ENCODE measurements around the gene SKAP2. TPM values are rescaled to one million over a fixed set of nuclear protein-coding genes. Genes with fewer than 3 reads are reported as not detected.

SKAP2 gene
- polyA plus RNA-seq, 2 donors, result 6.4 to 8.1 TPM

DNA sequence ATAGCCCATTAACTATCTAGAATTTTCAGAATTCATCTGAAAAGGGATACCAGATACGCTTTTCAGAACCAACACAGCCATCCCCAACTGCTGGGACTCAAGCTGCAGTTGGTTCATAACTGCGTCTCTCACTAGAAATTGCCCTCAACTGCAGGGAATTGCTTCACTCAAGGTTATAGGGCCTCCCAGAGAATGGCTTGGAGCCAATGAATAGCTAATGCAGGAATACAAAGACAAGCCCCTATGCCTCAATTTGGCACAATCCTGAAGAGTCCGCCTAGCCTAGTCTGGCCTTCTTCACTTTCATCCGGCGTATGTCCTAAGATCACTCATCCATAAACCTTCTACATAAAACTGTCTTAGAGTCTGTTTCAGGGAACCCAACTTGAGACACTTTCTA lies 164.0 kb downstream of the SKAP2 start:
- Histone ChIP-seq H3K4me3 (ENCODE audit: low read depth in 1 of 2, low read length in 2 of 2) (no peak overlapping the region), H3K27me3 (ENCODE audit: control insufficient read depth in 1 of 2, insufficient read depth in 2 of 2, low read length in 2 of 2) (no peaks in the 10 kb centered on the region), H3K36me3 (ENCODE audit: control insufficient read depth in 2 of 2, insufficient read depth in 2 of 2, low read length in 1 of 2) (no peaks in the 10 kb centered on the region), H3K9me3 (ENCODE audit: control insufficient read depth in 2 of 2, insufficient read depth in 1 of 2, low read depth in 1 of 2, low read length in 1 of 2) (no peaks in the 10 kb centered on the region), H3K4me1 (ENCODE audit: control insufficient read depth in 2 of 2, insufficient read depth in 2 of 2, low read length in 1 of 2) (no peaks in the 10 kb centered on the region), H3K27ac (ENCODE audit: low read depth in 2 of 2, low read length in 1 of 2) (no peak overlapping the region)
- 93 to 97% methylated on average over 5 of the region's 5 CpGs for WGBS, 2 donors

DNA sequence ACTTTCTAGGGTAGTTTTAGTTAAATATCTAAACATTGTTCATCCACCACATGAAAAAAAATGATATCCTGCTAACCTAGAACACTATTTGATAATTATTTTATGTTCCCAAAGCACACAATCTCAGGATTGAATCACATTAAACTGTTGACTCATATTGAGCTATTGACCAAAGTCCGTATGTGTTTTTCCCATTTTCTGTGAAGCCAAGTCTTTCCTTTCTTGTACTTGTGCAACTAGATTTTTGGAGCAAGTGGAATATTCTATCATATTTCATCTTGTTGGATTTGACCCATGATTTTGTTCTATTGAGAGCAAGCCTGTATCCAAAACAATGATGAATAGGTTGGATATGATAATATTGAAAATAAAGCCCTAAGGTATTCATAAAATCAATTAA lies 164.6 kb downstream of the SKAP2 start:
- H3K4me1 ChIP-seq (ENCODE audit: control insufficient read depth in 2 of 2, insufficient read depth in 2 of 2, low read length in 1 of 2), result no peaks in the 10 kb centered on the region
- no peaks in the 10 kb centered on the region for H3K27me3 ChIP-seq (ENCODE audit: control insufficient read depth in 1 of 2, insufficient read depth in 2 of 2, low read length in 2 of 2)
- WGBS, 2 donors, result 64 to 86% methylated on average over 1 of the region's 1 CpG
- no peak overlapping the region for H3K4me3 ChIP-seq (ENCODE audit: low read depth in 1 of 2, low read length in 2 of 2)
- no peak overlapping the region for H3K27ac ChIP-seq (ENCODE audit: low read depth in 2 of 2, low read length in 1 of 2)
- H3K9me3 ChIP-seq (ENCODE audit: control insufficient read depth in 2 of 2, insufficient read depth in 1 of 2, low read depth in 1 of 2, low read length in 1 of 2), result no peaks in the 10 kb centered on the region
- no peaks in the 10 kb centered on the region for H3K36me3 ChIP-seq (ENCODE audit: control insufficient read depth in 2 of 2, insufficient read depth in 2 of 2, low read length in 1 of 2)

DNA sequence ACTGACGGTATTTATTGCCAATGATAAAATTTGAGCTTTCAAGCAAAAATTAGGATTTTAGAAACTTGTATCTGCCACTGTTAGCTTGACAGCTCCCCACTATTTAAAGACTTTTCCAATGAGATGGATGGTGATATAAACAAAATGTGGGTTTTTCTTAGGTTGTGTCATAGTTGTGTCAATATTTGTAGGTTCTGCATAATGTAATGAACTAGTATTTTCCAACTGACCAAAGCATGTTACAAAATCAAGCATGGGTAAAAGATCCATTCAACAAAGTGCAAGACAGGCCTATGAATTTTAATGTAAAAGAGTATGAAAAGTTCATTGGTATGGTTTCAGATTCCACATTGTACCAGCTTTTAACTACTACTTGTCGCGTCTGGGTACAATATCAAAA lies 165.6 kb downstream of the SKAP2 start:
- Histone ChIP-seq H3K4me3 (ENCODE audit: low read depth in 1 of 2, low read length in 2 of 2) (no peak overlapping the region), H3K36me3 (ENCODE audit: control insufficient read depth in 2 of 2, insufficient read depth in 2 of 2, low read length in 1 of 2) (no peaks in the 10 kb centered on the region), H3K27me3 (ENCODE audit: control insufficient read depth in 1 of 2, insufficient read depth in 2 of 2, low read length in 2 of 2) (no peaks in the 10 kb centered on the region), H3K4me1 (ENCODE audit: control insufficient read depth in 2 of 2, insufficient read depth in 2 of 2, low read length in 1 of 2) (no peaks in the 10 kb centered on the region), H3K27ac (ENCODE audit: low read depth in 2 of 2, low read length in 1 of 2) (no peak overlapping the region), H3K9me3 (ENCODE audit: control insufficient read depth in 2 of 2, insufficient read depth in 1 of 2, low read depth in 1 of 2, low read length in 1 of 2) (no peaks in the 10 kb centered on the region)
- 95 to 96% methylated on average over 3 of the region's 3 CpGs for WGBS, 2 donors

DNA sequence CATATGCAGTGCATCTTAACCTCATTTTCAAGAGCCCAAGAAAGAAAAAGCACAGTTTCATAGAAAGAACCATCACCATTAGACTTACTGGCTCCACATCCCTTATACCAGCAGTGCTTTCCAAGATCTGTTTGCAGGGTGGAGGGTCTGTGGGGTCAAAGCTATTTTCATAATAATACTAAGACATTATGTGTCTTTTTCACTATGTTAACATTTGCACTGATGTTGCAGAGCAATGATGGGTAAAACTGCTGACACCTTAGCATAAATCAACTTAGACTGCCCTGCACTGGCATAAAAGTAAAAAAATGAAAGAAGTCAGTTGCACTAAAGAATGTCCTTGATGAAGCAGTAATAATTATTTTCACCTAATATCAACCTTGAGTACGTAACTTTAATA lies 166.2 kb downstream of the SKAP2 start:
- WGBS, 2 donors, result 99 to 100% methylated on average over 1 of the region's 1 CpG
- H3K27me3 ChIP-seq (ENCODE audit: control insufficient read depth in 1 of 2, insufficient read depth in 2 of 2, low read length in 2 of 2), result no peaks in the 10 kb centered on the region
- no peak overlapping the region for H3K27ac ChIP-seq (ENCODE audit: low read depth in 2 of 2, low read length in 1 of 2)
- no peak overlapping the region for H3K4me3 ChIP-seq (ENCODE audit: low read depth in 1 of 2, low read length in 2 of 2)
- H3K4me1 ChIP-seq (ENCODE audit: control insufficient read depth in 2 of 2, insufficient read depth in 2 of 2, low read length in 1 of 2), result no peaks in the 10 kb centered on the region
- no peaks in the 10 kb centered on the region for H3K9me3 ChIP-seq (ENCODE audit: control insufficient read depth in 2 of 2, insufficient read depth in 1 of 2, low read depth in 1 of 2, low read length in 1 of 2)
- H3K36me3 ChIP-seq (ENCODE audit: control insufficient read depth in 2 of 2, insufficient read depth in 2 of 2, low read length in 1 of 2), result no peaks in the 10 kb centered on the region

DNA sequence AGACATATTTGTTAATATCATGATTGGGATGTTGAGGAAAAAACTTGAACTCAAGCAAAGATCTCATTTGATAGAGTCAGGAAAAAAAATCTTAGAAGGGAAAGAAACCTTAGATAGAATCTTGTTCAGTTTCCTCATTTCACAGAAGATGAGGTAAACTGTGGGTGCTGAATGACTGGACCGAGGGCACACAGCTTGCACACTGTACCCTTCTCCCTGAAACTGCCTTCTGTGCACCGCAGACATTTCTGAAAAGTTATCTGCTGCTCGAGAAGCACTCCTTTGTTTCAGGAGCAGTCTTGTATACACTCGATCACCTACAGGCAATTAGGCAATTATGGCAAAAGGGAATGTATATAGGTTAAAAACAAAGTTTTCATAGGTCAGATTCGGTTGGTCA lies 167.4 kb downstream of the SKAP2 start:
- Histone ChIP-seq H3K9me3 (ENCODE audit: control insufficient read depth in 2 of 2, insufficient read depth in 1 of 2, low read depth in 1 of 2, low read length in 1 of 2) (no peaks in the 10 kb centered on the region), H3K4me1 (ENCODE audit: control insufficient read depth in 2 of 2, insufficient read depth in 2 of 2, low read length in 1 of 2) (no peaks in the 10 kb centered on the region), H3K27me3 (ENCODE audit: control insufficient read depth in 1 of 2, insufficient read depth in 2 of 2, low read length in 2 of 2) (no peaks in the 10 kb centered on the region), H3K4me3 (ENCODE audit: low read depth in 1 of 2, low read length in 2 of 2) (no peak overlapping the region), H3K36me3 (ENCODE audit: control insufficient read depth in 2 of 2, insufficient read depth in 2 of 2, low read length in 1 of 2) (no peaks in the 10 kb centered on the region), H3K27ac (ENCODE audit: low read depth in 2 of 2, low read length in 1 of 2) (no peak overlapping the region)
- 91 to 93% methylated on average over 5 of the region's 5 CpGs for WGBS, 2 donors

DNA sequence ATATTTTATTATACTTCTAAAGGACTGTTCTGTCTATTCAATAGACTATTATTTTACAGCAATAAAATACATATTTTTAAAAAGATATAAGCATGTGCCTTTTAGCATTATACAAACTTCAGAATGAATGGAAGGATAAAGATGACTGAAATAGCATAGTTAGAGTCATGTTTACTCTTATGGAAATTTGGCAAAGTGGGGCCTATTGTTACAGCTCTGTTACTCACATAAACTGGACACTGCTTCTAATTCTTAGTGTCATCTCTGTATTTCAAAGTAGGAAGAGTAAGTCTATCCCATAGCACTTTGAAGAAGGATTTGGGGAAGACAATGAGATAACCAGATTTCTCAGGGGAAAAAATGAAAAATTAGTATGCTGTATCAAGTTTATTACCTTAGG lies 168.2 kb downstream of the SKAP2 start:
- no peaks in the 10 kb centered on the region for H3K36me3 ChIP-seq (ENCODE audit: control insufficient read depth in 2 of 2, insufficient read depth in 2 of 2, low read length in 1 of 2)
- H3K4me1 ChIP-seq (ENCODE audit: control insufficient read depth in 2 of 2, insufficient read depth in 2 of 2, low read length in 1 of 2), result no peaks in the 10 kb centered on the region
- H3K4me3 ChIP-seq (ENCODE audit: low read depth in 1 of 2, low read length in 2 of 2), result no peak overlapping the region
- H3K9me3 ChIP-seq (ENCODE audit: control insufficient read depth in 2 of 2, insufficient read depth in 1 of 2, low read depth in 1 of 2, low read length in 1 of 2), result no peaks in the 10 kb centered on the region
- no peaks in the 10 kb centered on the region for H3K27me3 ChIP-seq (ENCODE audit: control insufficient read depth in 1 of 2, insufficient read depth in 2 of 2, low read length in 2 of 2)
- no peak overlapping the region for H3K27ac ChIP-seq (ENCODE audit: low read depth in 2 of 2, low read length in 1 of 2)

DNA sequence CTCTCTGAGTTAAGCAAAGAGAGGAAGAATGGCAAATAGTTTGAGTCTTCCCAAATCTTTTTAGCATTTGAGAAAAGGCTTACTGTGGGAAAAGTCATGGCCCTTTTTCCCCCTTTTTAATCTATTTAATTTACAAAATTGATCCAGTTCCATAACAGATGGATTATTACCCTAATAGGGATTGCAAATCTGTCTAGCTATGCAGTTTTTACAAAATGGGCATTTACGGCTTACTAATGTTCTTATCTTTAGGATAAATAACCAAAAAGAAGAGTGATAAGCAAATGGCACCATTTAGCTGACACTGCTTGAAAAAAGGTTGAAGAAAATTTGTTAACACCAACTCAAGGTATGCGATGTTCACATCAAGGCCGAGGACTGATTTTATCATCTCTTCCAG lies 169.7 kb downstream of the SKAP2 start:
- no peak overlapping the region for H3K4me3 ChIP-seq (ENCODE audit: low read depth in 1 of 2, low read length in 2 of 2)
- H3K27me3 ChIP-seq (ENCODE audit: control insufficient read depth in 1 of 2, insufficient read depth in 2 of 2, low read length in 2 of 2), result no peaks in the 10 kb centered on the region
- no peak overlapping the region for H3K27ac ChIP-seq (ENCODE audit: low read depth in 2 of 2, low read length in 1 of 2)
- H3K4me1 ChIP-seq (ENCODE audit: control insufficient read depth in 2 of 2, insufficient read depth in 2 of 2, low read length in 1 of 2), result no peaks in the 10 kb centered on the region
- H3K9me3 ChIP-seq (ENCODE audit: control insufficient read depth in 2 of 2, insufficient read depth in 1 of 2, low read depth in 1 of 2, low read length in 1 of 2), result no peaks in the 10 kb centered on the region
- 97 to 99% methylated on average over 3 of the region's 3 CpGs for WGBS, 2 donors
- no peaks in the 10 kb centered on the region for H3K36me3 ChIP-seq (ENCODE audit: control insufficient read depth in 2 of 2, insufficient read depth in 2 of 2, low read length in 1 of 2)

DNA sequence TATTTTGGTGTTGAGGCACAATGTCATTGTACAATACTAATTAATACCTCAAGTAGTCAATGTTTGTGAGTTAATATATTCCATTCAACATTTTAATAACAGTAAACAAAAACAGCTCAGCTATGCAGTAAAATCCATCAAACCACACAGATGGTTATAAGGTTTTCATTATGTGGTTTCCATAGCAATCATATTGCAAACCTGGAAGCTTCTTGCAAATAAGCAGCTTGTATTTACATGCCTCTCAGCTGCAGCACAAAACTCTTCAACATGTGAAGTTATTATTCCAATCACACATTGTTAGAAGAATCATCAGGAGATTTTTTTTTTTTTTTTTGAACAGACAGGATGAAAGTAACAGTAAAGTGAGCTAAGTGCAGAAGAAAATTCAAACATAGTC lies 170.2 kb downstream of the SKAP2 start:
- no peaks in the 10 kb centered on the region for H3K36me3 ChIP-seq (ENCODE audit: control insufficient read depth in 2 of 2, insufficient read depth in 2 of 2, low read length in 1 of 2)
- H3K27me3 ChIP-seq (ENCODE audit: control insufficient read depth in 1 of 2, insufficient read depth in 2 of 2, low read length in 2 of 2), result no peaks in the 10 kb centered on the region
- no peak overlapping the region for H3K27ac ChIP-seq (ENCODE audit: low read depth in 2 of 2, low read length in 1 of 2)
- no peak overlapping the region for H3K4me3 ChIP-seq (ENCODE audit: low read depth in 1 of 2, low read length in 2 of 2)
- H3K4me1 ChIP-seq (ENCODE audit: control insufficient read depth in 2 of 2, insufficient read depth in 2 of 2, low read length in 1 of 2), result no peaks in the 10 kb centered on the region
- H3K9me3 ChIP-seq (ENCODE audit: control insufficient read depth in 2 of 2, insufficient read depth in 1 of 2, low read depth in 1 of 2, low read length in 1 of 2), result no peaks in the 10 kb centered on the region

DNA sequence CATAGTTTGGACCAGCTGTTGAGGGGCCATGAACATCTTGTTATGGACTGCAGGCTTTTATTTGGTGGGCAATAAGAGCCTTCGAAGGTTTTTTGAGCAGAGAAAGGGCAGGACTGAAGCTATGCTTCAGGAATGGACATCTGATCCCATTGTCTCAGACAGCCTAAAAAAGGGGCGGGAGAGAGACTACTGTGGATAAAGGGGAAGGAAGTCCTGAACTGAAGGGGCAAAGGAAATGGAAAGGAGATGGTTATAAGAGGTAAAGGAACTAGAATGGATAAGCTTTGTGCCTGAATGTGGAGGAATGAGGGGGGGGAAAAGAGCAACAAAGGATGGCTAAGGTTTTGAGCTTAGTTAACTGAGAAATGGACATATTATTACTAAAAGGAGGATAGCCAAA lies 172.5 kb downstream of the SKAP2 start:
- H3K4me3 ChIP-seq (ENCODE audit: low read depth in 1 of 2, low read length in 2 of 2), result no peak overlapping the region
- no peaks in the 10 kb centered on the region for H3K9me3 ChIP-seq (ENCODE audit: control insufficient read depth in 2 of 2, insufficient read depth in 1 of 2, low read depth in 1 of 2, low read length in 1 of 2)
- H3K27me3 ChIP-seq (ENCODE audit: control insufficient read depth in 1 of 2, insufficient read depth in 2 of 2, low read length in 2 of 2), result no peaks in the 10 kb centered on the region
- 80 to 82% methylated on average over 2 of the region's 2 CpGs for WGBS, 2 donors
- H3K27ac ChIP-seq (ENCODE audit: low read depth in 2 of 2, low read length in 1 of 2), result no peak overlapping the region
- H3K36me3 ChIP-seq (ENCODE audit: control insufficient read depth in 2 of 2, insufficient read depth in 2 of 2, low read length in 1 of 2), result no peaks in the 10 kb centered on the region
- no peaks in the 10 kb centered on the region for H3K4me1 ChIP-seq (ENCODE audit: control insufficient read depth in 2 of 2, insufficient read depth in 2 of 2, low read length in 1 of 2)

DNA sequence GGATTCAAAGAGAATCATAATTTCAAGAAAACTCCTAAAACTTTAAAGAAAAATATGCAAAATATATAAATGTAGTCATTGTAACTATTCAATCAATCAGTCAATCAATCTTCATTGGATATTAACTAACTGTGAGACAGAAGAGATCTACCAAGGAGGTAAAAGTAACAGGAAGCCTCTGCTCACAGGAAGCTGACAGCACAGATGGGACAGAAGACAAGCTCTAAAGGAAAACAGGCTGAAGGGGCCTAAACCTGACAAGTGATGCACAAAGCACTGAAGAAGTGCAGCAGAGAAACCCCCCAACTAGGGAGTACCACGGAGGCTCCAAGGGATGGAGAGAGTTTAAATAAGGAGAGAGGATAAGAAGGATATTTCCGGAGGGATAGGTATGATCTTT lies 173.0 kb downstream of the SKAP2 start:
- WGBS, 2 donors, result 74 to 83% methylated on average over 2 of the region's 2 CpGs
- no peak overlapping the region for H3K27ac ChIP-seq (ENCODE audit: low read depth in 2 of 2, low read length in 1 of 2)
- no peaks in the 10 kb centered on the region for H3K4me1 ChIP-seq (ENCODE audit: control insufficient read depth in 2 of 2, insufficient read depth in 2 of 2, low read length in 1 of 2)
- no peaks in the 10 kb centered on the region for H3K36me3 ChIP-seq (ENCODE audit: control insufficient read depth in 2 of 2, insufficient read depth in 2 of 2, low read length in 1 of 2)
- no peak overlapping the region for H3K4me3 ChIP-seq (ENCODE audit: low read depth in 1 of 2, low read length in 2 of 2)
- no peaks in the 10 kb centered on the region for H3K27me3 ChIP-seq (ENCODE audit: control insufficient read depth in 1 of 2, insufficient read depth in 2 of 2, low read length in 2 of 2)
- H3K9me3 ChIP-seq (ENCODE audit: control insufficient read depth in 2 of 2, insufficient read depth in 1 of 2, low read depth in 1 of 2, low read length in 1 of 2), result no peaks in the 10 kb centered on the region

Measured in esophagus (tissue), 2 donors.